GM19025 (cell line): ENCODE results near the gene FAXDC2.

Experiments used
- ATAC-seq: cut with Tn5 transposase; IDR thresholded peaks from one replicate; pipeline ENCODE4 v1.9.1; 2021; ENCODE audit warnings: mild to moderate bottlenecking, low read depth, moderate library complexity; ENCODE audit not compliant: unreplicated experiment

Gene FAXDC2

DNA sequence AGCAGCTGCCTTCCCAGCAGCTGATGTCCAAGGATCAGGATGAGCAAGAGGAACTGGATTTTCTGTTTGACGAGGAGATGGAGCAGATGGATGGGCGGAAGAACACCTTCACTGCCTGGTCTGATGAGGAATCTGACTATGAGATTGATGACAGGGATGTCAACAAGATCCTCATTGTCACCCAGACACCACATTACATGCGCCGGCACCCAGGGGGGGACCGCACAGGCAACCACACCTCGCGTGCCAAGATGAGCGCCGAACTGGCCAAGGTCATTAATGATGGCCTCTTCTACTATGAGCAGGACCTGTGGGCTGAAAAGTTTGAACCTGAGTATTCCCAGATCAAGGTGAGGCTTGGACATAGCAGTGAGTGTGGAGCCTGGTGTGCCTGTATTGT lies 48.4 kb downstream of the FAXDC2 start:
- no peak for ATAC-seq

DNA sequence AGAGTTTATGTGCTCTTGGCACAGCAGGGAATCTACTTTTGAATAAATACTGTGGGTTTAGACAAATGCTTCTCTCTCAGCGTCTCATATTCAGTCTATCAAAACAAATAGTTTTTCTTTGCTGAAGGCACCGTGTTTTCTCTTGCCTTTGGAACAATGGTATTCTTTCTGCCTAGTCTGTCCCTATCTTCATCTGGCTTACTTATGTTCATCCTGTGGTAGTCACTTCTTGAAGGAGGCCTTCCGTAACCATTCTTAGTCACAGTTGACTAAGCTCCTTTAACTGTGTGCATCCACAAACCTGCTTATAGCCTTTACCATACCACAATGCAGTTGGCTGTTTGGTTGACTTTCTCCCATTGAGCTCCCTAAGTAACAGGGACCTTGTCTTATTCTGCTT lies 49.3 kb downstream of the FAXDC2 start:
- no peak for ATAC-seq

DNA sequence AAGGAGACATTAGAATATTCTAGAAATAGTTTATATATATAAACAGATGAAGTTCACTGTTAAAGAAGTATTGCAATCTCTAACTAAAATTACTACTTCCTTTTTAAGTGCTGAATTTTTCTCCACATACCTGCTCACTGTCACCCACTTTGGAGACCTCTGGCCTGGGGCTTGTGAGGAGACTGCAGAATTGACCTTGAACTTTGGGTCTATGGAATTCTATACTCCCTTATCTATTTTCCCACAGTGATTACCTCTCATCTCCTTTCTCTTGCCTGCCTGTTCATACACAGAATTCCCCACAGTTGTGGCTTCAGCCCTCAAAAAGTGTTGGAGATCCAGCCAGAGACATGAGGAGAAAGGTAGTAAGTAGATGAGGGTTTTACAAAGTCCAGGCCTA lies 49.8 kb downstream of the FAXDC2 start:
- ATAC-seq, result no peak

DNA sequence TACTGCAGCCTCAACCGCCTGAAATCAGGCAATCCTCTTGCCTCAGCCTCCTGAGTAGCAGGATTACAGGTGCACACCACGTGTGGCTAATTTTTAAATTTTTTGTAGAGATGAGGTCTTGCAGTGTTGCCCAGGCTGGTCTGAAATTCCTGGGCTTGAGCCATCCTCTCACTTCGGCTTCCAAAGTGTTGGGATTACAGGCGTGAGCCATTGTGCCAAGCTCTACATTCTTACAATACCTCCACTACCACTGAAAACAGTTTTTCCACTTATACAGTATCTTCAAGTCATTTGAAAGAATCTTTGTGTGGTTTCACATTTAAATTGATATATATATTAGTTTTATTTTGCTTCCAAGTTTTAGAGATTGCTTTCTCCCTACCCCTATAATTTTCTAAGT lies 52.6 kb downstream of the FAXDC2 start:
- no peak for ATAC-seq

DNA sequence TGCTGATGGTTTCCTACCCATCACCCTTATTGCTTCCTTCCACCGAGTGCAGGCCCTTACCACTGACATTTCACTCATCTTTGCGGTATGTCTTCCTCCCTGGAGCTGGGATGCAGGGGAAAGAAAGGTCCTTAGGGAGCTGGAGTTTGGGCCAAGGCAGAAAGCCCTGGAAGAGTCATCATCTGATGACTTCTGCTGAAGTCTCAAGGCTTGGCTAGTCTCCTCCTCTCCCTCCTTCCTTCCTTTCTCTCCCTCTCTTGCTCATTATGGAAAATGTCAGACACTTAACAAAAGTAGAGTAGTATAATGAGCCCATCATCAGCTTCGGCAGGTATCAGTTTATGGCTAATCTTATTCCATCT lies 55.2 kb downstream of the FAXDC2 start:
- no peak for ATAC-seq

DNA sequence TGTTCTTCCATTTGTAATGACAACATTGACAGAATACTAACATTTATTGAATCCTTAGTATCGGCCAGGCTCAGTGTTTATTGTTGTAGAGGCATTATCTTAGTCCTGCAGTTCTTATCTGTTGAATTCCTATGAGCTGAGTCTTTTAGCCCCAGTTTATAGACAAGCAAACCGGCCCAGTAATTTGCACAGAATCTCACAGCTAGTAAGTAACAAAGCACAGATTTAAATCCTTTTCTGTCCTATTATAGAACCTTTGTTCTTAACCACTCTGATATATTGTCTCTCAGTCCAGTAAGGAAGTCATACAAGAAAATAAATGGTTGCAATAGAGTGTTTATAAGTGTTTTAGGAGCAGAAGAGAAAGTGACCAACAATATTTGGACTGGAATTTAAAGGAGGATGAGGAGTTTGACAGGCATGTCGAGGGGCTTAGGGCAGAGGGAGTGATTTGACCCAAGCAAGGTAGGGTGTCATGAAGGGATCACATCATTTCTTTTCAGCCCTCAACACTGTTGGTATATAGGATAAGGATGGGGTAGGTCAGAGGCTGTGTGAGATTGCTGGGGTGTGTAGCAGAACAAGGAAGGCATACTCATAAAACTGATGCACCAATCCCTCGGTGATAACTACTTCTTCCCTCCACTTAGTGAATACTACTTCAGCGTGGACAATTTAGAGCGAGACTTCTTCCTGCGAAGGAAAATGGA lies 55.7 kb downstream of the FAXDC2 start:
- ATAC-seq, result no peak

DNA sequence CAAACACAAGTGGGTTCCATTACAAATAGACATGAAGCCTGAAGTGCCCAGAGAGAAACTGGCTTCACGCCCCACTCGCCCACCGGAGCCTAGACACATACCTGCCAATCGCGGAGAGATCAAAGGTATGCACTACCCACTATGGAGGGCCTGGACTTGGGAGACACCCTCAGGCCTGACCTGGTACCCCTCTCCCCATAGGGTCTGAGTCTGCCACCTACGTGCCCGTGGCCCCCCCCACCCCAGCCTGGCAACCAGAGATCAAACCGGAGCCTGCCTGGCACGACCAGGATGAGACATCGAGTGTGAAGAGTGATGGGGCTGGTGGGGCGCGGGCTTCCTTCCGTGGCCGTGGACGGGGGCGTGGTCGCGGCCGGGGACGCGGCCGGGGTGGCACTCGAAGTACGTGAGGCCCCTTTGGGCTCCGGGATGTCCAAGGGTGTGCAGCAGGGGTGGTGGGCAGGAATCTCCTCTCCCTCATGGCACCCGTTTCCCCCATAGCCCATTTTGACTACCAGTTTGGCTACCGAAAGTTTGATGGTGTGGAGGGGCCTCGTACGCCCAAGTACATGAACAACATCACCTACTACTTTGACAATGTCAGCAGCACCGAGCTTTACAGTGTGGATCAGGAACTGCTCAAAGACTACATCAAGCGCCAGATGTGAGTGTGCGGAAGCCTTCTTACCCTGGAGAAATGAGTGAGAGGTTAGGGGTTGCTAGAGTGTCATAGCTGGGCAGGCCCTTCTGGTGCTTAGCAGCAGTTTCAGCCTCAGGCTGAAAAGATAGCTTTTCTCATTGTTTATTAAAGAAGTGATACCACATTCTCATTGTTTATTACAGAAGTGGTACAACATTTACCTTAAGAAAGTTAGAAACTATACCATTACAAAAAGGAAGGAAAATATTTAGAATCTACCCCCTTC lies 56.5 kb downstream of the FAXDC2 start:
- ATAC-seq, result no peak

DNA sequence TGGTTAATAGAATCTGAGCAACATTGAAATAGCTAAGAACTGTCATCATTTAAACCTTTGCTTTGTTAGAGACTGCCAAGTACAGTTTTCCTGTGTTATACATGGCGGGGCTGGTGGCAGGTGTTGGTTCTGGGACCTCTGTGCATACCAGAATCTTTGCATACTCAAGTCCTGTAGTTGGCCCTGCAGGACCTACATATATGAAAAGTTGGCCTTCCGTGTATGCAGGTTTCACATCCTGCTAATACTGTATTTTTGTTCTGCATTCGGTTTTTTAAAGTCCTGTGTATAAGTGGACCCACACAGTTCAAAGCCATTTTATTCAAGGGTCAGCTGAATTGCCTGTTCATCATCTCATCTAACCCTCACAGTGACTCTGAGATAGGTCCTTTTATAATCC lies 58.9 kb downstream of the FAXDC2 start:
- peak; percentile 63 for ATAC-seq

DNA sequence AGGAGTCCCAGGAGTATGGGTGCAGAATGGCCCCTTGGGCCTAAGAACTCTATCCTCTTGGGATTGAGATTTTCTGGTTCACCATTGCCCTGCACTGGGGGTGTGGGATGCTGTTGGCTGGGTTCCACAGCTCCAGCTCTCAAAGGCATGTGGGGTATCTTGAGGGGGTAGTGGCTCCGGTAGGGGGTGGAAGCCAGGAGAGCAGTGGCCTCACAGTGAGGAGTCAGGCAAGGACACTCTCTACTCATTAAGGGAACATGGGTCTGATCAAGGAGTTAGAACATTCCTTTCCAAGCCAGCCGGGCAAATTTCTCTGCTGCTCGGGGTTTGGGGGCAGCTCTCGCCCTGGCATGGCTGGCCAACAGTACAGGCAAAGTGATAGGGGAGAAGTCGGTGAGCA lies 62.2 kb downstream of the FAXDC2 start:
- no peak for ATAC-seq

DNA sequence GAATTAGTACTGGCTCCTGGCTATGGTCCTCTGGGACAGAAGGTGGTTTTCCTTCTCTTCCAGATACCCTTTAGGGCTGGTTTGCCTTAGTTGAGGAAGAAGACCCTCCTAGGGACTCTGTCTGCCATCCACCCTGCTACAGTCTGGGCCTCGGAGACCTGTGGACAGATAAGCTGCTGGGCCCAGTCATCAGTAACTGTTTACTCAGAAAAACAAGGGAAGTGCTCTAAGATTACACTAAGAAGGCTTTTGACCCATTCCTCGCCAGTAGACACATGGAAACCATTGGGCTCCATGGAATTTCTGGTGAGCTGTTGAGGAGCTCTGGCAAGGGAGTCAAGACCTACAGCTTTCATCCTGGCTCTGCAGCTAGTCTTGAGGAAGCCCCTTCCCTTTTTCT lies 64.0 kb downstream of the FAXDC2 start:
- no peak for ATAC-seq

DNA sequence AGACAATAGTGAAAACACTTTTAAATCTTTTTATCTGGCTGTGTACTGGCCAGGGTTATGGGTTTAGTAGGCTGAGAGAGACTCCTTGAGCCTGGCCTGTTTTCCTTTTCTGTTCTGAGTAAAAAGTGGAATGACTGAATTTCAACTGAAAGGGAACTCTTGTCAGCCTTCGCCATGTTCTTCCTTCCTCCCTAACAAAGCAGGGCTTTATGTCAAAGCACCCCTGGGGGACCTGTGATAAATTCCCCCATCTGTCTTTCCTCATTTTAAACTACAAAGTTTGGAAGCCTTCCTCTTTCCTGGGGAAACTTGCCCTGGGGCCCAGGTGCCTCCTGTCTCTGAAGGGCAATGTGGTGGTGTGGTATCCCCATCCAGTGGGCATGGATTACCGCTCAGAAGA lies 65.5 kb downstream of the FAXDC2 start:
- ATAC-seq, result no peak

DNA sequence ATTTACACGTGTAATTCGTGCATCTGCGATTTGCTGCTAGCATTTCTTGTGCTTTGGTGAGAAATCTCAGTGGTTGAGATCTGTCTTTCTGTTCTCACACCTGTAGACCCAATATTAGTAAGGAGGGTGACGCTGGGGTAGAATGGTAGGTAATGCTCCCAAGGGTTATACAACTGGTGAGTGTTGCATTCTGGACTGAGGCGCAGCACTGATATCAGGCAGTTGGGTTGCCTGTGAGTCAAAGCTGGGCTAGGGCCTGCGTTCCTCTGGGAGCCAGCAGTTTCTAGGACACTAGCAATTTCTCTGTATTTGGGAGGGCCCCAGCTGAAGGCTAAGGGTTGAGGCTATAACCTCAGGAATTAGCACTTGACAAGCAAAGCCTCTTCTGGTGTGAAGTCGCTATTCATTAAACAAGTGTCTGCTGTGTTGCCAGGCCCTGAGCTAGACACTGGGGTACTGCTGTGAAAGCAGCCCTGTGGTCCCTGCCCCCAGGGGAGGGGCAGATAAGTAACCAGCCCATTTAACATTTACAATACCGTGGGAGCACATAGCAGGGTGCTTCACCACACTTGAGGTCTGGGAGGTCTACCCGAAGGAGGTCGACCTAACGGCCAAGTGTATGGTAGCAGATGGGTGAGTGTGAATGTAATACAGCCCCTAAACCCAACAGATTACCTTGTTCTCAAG lies 66.5 kb downstream of the FAXDC2 start:
- peak; percentile 50 for ATAC-seq

DNA sequence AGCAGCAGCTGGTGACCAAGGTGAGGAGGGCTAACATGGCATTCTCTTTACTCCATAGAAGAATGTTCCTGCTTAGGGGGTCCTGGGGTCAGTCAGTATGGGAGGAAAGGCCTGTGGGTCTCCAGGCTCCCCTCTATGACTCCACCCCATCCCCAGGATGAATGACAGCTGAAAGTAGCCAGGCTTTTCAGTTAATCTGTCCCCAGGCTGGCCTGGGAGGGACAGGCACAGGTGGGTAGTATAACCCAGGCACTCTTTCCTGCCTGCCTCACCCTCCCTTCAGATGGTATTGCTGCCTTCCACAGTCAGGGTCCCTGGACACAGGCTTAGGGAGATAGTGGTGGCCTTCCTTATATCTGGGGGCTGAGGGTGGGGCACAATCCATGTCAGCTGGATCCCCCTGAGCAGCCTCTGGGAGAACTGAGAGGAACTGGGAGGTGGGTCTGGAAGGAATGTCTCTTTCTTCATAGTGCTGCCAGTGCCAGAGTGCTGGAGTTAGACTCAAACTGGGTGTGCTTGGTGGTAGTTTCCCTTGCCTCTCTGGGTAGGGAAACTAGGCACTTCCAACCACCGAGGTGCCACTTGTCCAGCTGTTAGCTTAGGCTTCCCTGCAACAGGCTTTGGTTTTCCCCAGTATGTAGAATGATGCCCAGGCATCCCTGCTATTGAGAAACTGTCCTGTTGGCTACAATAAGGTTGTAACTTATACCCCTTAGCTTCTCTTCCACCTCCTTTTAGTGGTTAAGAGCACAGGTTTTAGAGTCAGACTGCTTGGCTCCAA lies 67.4 kb downstream of the FAXDC2 start:
- ATAC-seq, result no peak

DNA sequence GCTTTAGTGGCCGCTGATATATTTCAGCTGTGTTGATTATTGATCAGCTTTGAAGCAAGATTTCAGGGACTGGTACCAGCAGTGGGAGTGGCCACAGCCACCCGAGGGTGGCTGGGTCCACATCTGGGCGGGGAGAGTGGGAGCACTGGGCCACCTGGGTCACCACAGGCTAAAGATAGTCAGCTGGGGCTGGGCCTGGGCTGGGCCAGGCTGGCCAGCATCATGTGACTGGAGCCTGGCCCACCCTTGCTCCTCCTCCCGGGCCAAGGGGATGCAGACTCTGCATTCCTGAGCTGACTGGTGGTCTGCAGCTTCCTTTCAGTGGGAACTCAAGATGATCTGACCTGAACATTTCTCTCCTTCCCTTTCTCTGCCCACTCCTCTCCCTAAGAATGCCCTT lies 68.1 kb downstream of the FAXDC2 start:
- no peak for ATAC-seq

DNA sequence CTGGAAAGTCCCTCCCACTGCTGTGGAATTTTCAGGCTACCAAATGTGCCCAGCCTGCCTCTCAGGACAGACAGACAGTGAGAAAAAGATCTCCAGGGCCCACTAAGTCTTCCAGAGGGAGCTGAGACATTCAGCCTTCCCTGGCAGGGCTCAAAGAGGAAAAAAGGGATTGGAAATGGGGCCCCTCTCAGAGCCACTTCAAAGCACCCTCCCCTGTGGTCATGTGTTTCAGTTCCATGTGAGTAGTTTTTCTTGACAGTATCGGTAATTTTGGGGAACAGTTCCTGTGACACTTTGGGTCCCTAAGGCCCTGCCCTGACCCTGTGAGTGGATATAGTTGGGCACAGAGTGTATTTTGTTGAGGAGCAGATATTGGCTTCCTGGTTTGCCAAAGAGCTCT lies 70.3 kb downstream of the FAXDC2 start:
- no peak for ATAC-seq

DNA sequence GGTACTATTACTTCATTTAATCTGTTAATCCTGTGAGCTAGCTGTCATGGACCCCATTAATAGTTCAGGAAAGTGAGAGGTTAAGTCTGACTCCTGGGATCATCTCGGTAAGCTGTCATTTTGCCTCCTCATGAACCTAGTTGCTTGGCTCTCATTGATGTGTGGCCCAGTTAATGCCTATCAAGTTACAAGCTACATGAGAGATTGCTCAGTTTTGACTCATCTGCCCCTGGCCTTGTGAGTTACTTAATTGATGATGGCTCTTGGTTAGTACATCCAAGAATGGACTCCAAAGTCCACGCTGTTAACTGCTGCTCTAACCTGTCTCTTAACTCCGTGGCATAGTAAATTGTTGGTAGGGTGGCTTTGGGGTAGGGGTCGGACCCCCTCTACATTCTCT lies 71.3 kb downstream of the FAXDC2 start:
- no peak for ATAC-seq

DNA sequence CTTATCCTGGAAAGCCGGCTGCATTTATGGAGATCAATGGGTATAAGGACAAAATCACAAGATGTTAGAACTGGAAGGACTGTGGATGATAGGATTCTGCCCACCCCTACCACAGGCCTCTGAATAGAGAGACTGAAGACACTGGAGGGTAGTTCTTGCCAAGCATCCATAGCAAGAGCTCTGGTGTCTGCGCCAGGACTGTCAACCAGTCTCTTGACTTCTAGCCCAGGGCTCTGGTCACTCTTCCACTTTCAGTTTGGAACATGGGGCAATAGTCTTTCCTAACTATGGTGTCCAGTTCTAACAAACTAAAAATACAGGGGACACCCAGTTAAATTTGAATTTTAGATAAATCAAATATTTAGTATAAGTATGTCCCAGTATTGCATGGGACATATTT lies 71.9 kb downstream of the FAXDC2 start:
- no peak for ATAC-seq

DNA sequence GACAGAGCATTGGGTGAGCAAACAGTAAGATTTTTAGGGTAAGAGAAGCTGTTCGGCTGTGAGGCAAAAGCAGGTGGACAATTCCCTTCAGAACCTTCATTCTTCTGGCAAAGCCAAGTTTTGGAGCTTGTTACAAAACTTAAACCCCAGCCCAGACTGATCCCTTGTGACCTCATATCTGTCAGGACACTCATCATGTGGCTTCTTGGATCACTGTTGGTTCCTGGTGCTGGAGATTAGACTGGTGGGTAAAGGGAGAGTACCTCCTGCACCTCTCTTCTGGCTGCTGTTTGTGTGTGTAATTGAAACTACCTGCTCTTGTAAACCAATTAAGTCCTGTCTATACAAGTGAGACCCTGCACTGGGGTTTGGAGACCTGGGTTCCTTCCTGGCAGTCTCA lies 74.2 kb downstream of the FAXDC2 start:
- ATAC-seq, result no peak

DNA sequence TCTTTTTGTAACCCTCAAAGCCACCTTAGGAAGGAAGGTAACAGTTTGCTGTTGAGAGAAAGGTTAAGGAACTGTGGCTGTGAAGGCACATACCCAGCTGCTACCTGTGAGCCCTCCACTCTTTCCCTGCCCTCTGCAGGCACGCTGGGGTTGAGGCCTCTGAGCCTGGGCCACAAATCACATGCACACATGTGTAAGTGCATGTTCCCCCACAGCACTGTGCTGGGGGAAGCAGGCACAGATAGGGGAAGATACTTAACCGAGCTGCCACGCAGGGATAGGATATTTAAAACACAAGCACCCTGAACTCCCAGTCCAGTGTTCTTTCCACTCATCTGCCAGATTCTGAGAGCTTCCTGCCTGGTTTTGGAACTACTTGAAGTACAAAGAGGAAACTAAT lies 77.1 kb downstream of the FAXDC2 start:
- no peak for ATAC-seq

DNA sequence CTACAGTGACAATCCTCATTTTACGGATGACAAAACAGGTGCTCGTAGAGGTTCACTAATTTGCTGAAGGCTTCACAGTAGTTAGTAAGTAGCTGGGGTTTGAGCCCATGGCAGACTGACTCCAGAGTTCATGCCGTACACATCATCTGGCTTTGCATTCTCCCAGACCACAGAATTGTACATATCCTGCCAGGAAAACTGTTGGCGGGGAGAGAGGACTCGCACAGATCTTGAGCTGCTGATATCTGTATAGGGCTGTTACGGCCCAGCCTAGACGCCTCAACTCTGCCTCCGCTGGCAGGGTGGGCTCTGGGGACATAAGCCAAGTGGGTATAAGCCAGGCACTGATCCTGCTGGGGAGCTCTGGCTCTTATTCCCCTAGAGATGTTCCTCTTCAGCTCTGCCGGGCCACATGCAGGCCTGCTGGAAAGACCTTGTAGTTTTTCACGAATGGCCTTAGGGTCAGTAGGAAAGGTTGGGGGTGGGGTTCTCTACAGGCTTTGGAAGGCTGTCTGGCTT lies 79.0 kb downstream of the FAXDC2 start:
- no peak for ATAC-seq
